SKM-1 treated with dmso at 0.1 percent for 144 hours (cell line): ENCODE data around the gene DHRS3.
"Not testable (repeated sequence)": the region's sequence is repeated elsewhere in the genome, so short reads cannot be mapped to it uniquely, and the experiment has no call there.

Experiments used
- DNase-seq: peaks from one replicate; lab custom pipeline; 2025; ENCODE audit not compliant: unreplicated experiment; lab: John Stamatoyannopoulos, UW

Gene DHRS3

DNA sequence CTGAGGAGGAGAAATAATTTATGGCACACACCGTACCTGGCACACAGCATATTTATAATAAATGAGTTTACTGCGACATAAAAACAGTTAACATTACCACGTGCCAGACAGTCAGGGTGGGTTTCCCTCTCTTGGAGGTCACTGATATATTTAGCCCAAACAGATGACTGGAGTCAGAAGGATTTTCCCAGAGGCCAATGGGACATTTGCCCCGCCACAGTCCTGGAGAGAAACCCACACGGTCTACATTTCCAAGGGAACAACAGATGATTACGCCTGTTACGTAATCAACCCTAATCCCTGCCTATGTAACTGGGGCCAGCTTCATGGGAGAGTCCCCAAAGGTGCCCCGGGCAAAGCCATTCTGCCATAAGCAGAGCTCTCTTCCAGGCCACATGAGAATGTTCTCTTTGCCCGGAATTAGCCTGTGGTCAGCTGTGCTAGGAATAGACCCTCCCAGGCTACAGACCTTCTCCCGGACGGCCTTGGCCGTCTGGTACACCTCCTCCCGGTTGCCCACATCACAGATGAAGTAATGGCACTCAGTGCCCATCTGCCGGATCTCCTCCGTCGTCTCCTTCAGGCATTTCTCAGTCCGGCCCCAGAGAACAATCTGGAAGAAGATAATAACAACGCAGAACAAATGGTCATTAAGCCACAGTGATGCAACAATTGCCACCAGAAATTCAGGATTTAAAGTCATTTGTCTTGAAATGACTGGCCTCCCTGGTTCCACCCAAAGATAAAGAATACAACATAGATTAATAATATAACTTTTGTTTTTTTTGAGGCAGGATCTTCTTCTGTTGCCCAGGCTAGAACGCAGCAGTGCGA is 37.7 kb downstream of the DHRS3 start:
- no peak for DNase-seq

DNA sequence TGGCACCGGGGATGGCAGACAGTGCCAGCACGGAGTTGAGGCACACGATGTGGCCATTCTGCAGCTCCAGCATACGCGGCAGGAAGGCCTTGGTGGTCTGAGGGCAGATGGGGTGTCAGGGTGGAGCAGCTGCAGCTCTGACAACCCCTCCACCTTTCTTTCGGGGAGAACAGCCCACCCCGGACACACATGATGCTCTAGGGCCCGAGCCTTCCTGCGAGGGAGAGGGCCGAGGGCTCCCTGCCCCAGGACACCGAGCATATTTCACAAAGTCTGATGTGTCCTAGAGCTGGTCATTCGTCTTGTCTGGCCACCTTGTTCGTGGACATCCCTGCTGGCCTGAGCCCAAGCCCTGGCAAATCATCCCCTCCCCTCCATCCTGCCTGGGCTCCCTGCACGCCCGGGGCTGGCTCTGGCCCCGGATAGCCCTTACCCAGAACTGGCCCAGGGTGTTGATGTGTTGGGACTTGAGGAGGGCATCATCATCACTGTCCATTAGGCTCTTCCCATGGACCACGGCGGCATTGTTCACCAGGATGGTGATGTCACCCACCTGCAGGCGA is 39.1 kb downstream of the DHRS3 start:
- DNase-seq = no peak

- no peak for DNase-seq
These were observed 41.0 kb downstream of the DHRS3 start for GRCh38 chr1:12577020-12577419.

DNA sequence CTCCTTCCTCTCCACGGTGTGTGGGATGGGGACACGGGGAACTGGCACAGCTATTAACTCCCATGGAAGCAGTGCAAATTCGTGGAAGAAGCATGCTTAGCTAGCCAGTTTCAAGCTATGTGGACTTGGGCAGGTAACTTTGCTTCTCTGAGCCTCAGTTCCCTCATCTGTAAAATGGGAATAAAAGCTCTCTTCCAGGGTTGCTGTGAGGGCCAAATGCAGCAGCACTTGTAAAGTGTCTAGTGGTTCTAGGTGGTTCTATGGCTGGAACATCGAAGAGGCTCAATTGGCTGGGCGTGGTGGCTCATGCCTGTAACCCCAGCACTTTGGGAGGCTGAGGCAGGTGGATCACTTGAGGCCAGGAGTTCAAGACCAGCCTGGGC is 43.3 kb downstream of the DHRS3 start:
- no peak for DNase-seq

DNA sequence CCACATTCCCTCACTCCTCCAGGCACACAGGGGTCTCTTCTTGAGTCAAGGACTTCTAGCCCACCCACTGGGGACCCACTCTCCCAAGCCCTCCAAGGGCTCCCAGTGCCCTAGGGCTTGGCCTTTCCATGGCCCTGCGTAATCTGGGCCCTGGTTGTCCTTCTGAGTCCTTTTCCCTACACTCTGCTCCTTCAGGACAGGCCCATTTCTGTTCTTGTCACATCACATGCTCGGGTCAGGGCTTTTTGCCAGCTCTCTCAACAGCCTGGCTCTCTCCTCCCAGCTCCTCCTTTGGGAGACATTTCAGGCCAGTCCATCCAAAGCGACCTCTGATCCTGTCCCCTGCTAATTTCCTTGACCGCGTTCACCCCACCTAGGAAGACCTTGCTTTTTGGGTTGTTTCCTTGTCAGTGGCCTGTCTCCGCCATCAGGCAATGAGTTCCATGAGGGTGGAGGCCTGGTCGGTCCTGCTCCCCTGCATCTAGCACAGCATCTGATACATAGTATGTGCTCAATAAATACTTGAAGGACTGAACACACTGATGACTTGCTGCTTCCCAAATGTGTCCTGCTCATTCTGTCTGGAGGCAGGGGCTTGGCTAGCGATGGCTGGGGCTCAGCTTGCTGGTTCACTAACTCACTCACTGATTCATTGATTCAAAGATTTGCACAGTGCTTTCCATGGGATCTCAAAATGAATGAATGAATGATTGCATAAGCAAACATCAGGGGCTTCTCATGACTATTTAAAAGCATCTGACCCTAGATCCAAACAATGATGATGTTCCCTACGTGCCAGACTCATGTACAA is 44.8 kb downstream of the DHRS3 start:
- no peak for DNase-seq

DNA sequence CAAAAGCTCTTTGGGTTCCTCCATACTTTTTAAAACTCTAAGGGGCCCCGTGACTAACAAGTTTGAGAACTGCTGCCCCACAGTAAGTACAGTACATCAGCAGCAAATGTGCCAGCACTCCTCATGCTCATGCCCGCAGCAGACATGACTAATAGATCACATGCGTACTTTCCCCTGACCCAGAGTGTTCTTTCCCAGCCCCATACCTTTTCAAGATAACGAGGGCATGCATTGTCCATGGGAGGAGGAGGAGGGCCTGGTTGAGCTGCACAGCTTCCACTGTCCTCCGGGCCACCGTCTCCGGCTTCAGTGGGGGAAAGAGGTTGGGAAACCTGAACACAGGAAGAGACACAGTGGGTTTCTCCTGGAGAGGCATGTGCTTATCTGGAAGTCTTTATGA is 45.5 kb downstream of the DHRS3 start:
- DNase-seq = no peak

DNA sequence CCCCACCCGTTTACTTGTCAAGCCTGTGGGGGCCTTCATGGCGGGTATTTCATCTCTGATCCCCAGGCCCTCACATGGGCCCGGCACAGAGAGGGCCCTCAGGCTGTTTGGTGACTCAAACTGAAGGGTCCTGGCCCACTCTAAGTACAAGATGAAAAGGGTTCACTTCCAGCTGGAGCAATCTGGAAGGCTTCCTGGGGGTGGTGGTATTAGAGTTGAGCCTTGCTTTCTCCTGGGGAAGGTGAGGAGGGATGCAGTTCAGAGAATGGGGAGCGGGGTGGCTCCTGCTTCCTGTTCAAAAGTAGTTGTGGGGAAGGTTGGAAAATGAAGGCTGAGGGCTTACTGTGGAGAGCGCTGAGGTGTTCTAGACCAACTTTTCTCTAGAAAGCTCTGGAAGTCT is 47.7 kb downstream of the DHRS3 start:
- DNase-seq = no peak

GRCh38 chr1:12568009-12568767 is 49.8 kb downstream of the DHRS3 start:
- no peak for DNase-seq

- no peak for DNase-seq
These were observed 50.7 kb downstream of the DHRS3 start for GRCh38 chr1:12567288-12567819.

DNA sequence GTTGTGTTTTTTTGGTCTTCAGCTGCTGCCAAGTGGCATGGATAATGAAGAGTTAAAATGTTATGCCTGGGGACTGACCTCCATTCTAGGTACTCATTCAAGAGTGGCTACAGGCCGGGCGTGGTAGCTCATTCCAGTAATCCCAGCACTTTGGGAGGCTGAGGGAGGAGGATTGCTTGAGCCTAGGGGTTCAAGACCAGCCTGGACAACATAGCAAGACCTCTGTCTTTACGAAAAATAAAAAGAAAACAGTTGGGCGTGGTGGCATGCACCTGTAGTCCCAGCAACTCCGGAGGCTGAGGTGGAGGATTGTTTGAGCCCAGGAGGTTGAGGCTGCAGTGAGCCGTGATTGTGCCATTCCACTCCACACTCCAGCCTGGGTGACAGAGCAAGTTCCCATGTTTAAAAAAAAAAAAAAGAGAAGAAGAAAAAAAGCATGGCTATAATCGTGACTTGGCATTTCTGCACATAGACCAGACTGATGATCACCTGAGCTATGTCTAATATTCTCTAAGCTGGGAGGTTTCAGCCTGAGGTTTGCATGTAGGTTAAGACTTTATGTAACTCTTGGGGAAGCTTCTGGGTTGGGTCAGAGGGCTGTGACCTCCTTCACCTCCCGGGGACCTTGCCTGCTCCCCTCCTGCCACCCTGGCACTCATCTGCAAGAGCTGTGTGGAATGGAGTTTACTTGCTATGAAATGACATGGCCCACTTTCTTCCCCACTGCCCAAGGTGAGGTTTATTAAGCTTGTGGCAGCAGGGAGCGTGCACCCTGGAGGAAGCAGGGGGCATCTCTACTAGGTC is 51.3 kb downstream of the DHRS3 start:
- DNase-seq = no peak

GRCh38 chr1:12565966-12566352 is 52.1 kb downstream of the DHRS3 start:
- DNase-seq = no peak

DNA sequence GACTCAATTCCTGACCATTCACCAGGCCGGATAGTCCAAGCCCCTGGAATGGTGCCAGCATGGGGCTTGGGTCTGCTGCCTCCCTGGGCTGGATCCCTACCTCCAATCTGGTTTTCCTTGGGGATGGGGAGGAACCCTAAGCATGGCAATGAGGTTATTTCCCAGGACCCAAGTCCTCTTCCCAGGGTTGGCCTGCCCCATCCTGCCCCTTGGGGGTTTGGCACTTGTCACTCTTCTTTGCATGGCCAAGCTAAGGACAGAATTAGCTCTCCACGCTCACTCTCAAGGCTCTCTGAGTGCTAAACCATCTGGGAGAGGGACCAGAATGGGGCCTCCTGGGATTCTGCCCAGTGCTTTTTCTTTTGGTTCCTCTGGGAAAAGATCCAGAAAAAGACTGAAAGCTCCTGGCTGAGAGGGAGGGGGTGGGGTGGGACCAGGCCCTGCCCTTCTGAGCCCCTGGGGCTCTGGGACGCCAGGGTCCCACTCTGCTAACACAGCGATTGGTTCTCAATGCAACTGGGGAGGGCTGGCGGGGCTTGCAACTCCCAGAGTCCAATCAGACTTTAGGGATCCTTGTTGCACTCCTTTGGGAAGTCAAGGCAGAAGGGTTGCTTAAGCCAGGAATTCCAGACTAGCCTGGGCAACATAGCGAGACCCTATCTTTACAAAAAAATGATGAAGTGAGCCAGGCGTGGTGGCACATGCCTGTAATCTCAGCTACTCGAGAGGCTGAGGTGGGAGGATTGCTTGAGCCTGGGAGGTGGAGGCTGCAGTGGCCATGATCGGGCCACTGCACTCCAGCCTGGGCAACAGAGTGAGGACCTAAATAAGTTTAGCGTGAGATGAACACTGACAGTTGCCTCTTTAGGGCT is 52.7 kb downstream of the DHRS3 start:
- no peak for DNase-seq

- DNase-seq = not testable (repeated sequence)
These were observed 53.8 kb downstream of the DHRS3 start for GRCh38 chr1:12564251-12564650.

DNA sequence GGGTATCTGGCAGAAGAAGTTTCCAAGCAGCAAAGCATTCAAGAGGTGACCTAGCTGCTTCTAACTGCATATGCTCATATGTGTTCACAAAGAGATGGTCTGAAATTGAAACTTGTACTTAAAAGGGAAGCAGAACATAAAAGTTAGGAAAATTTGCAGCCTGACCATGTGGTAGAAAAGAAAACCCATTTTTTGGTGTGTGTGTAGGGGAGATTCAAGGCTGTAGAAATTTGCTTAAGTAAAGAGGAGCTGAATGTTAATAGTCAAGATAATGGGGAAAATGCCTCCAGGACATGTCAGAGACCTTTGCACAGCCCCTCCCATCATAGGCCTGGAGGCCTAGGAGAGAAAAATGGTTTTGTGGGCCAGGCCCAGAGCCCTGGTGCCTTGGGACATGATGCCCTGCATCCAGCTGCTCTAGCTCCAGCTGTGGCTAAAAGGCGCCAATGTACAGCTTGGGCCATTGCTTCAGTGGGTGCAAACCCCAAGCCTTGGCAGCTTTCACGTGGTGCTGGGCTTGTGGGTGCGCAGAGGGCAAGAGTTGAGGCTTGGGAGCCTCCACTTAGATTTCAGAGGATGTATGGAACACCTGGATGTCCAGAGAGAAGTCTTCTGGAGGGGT is 54.9 kb downstream of the DHRS3 start:
- no peak for DNase-seq

DNA sequence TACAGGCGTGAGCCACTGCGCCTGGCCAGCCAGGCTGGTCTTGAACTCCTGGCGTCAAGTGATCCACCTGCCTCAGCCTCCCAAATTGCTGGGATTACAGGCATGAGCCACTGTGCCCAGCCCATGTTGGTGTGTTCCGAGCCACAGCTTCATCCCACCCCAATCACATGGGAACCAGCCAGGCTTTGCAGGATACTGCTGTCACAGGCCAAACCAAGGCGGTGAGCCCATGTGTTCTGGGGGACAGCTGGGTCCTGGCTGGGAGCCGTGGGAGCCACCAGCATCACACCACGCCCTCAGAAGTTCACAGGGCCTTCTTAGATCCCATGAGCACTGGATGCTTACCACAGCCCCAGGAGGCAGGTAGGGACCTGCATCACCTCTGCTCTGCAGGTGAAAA is 56.9 kb downstream of the DHRS3 start:
- no peak for DNase-seq

DNA sequence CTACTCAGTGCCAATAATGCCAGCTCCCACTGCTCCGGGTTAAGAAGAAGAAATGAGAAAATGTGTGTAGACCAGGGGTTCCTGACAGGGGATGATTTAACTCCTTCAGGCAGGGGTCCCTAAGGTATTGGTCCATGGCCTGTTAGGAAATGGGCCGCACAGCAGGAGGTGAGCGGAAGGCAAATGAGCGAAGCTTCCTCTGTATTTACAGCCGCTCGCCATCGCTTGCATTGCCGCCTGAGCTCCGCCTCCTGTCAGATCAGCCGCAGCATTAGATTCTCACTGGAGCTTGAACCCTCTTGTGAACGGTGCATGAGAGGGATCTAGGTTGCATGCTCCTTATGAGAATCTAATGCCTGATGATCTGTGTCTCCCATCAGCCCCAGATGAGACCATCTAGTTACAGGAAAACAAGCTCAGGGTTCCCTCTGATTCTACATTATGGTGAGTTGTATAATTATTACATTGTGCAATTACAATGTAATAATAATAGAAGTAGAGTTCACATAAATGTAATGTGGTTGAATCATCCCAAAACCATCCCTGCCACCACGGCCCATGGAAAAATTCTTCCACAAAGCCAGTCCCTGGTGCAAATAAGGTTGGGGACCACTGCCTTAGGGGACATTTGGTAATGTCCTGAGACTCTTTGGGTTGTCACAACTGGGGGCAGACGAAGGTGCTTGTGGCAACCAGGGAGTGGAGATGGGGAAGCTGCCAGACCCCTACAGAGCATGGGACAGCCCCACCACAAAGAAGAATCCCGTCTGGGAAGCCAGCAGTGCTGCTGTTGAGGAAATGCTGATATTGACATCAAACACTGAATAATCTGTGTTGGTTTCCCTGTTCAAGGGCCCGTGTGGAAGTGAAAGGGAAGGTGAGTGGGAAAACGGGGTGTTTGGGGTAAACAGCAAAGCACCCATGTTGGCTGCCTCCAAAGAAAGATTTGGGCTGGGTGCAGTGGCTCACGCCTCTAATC is 60.8 kb downstream of the DHRS3 start:
- no peak for DNase-seq

- DNase-seq = peak; percentile 5
These were observed 61.6 kb downstream of the DHRS3 start for GRCh38 chr1:12556368-12556930.
